HG02623 (cell line): ENCODE data around the gene CIBAR2.
"Not testable (repeated sequence)": the region's sequence is repeated elsewhere in the genome, so short reads cannot be mapped to it uniquely, and the experiment has no call there.

Experiments
- ATAC-seq: cut with Tn5 transposase; IDR thresholded peaks from one replicate; pipeline ENCODE4 v1.9.1; 2021; ENCODE audit warnings: moderate library complexity; ENCODE audit not compliant: unreplicated experiment

The CIBAR2 gene

DNA sequence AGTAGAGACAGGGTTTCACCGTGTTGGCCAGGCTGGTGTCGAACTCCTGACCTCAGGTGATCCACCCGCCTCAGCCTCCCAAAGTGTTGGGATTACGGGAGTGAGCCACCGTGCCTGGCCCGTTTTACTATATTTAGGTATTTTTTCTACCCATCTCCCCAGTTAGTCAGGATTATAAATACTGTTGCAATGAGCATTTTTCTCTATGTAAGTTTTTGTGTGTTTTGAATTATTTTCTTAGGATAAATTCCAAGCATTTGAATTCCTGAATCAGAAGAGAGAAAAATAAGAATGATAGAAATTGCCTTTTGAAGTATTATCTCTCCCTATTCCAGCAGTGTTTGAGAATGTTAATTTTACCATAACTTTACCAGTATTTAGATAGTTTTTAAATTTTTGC, 48.1 kb downstream of the CIBAR2 start:
- no peak for ATAC-seq

DNA sequence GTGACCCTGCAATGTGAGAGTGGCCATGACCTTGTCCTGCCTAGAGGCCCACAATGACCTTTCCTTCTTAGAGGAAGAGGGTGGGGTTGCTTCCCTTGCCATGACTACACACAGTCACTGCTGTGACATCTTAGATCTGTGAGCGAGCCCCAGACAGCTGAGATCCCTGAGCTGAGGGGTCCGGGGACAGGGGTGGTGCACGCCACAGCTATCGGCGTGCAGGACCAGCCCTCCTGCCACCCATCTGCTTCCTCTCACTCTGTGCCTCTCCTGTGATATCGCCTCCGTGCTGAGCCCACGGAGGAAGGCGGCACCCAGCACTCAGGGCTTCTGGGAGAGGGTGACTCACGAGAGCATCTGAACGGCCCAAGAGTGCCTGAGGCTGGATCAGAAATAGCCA, 49.4 kb downstream of the CIBAR2 start:
- no peak for ATAC-seq

DNA sequence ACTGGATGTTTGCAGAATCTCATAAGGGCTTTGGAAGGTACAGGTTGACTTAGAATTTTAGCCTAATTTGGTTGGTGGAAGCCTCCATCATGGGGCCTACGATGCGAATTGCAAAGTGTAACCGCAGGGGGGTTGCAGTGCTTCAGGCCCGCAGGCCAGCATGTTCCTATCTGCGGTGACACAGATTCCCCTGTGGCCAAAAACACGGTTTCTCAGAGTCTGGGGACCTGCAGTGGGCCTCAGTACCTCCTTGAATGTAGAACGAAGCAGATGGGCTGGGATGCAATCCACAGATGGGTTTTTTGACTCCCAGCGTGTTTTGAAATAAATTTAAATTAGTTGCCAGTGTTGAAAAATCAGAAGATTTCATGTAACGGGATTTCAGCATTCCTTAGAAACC, 49.9 kb downstream of the CIBAR2 start:
- ATAC-seq = no peak

DNA sequence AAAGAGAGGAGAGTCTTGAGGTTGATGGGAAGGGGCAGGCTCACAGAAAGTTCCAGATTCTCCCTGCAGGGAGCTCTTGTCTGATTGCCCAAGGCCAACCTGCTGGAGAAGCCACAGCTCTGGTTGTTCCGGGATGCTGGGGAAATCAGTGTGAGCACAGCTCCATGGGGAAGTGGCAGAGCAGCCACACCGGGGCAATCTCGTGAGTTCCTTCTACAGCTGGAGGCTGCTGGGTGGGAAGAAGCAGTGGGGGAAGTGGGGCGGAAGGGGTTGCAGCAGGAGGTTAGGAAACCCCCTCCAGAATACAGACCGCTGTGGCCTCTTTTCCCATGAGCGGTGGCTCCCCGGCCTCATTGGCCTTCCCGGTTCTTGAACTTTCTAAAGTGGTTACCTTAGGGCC, 50.7 kb downstream of the CIBAR2 start:
- no peak for ATAC-seq

DNA sequence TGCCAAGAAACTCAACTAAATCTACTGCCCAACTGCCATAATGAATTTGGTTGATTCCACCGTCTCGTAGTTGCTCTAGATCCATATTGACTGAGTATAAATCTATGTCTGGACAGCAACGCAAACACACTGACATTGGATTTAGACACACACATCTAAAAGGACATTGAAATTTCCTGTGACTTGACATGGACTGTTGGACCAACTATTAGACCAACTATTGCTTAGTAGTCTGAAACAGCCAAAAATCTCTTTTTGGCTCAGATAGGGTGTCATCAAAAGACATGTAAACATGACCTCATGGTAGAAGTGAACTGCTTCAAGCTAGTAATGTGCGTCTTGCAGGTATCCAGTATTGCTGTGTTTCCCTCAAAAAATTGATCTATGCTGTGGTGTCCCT, 53.4 kb downstream of the CIBAR2 start:
- no peak for ATAC-seq

DNA sequence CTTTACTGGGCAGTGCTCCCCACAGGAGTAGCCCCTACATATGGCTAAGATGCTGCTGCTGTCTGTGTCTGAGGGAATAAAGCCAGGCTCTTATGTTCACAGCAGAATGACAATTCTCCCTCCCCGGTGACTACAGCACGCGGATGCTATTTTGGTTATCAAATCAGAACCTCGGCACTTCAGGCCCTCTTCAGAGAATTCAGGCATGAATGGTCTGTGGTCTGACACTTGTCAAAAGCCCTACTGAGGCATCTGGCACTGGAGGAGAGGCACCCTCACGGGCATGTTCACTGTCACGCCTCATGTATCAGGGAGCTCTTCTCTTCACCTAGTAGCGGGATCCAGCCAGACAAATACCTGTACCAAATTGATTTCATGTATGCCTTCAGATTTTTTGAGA, 54.3 kb downstream of the CIBAR2 start:
- ATAC-seq = no peak

DNA sequence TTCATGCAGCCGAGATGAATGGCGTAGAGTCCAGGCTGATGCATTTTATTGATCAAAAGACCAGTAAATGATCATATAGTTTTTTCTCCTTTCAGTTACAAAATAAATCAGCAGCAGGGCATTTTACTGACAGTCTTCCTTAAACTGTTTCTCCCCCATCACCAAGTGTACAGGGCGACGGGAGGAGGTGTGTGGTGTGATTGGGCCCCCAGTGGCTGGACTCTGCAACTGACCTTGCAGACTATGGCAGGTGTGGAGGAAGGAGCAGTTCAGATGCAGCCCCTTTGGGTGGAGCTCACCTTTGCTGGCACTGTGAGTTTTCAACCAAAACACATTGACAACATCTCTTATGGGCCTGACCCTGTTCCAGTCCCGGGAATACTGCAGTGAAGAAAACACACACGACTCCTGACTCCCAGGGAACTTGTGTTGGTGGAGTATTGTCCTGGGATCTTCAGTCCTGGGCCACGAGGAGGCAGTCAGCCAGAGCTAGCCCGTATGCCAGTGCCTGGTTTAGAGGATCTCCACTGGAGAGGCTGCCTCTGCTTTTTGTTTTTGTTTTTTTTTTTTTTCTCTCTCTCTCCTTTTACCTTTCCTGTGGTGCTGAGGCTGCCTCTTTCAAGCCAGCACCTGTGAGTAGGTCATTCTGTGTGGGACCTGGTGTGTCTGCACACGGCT, 54.9 kb downstream of the CIBAR2 start:
- no peak for ATAC-seq

DNA sequence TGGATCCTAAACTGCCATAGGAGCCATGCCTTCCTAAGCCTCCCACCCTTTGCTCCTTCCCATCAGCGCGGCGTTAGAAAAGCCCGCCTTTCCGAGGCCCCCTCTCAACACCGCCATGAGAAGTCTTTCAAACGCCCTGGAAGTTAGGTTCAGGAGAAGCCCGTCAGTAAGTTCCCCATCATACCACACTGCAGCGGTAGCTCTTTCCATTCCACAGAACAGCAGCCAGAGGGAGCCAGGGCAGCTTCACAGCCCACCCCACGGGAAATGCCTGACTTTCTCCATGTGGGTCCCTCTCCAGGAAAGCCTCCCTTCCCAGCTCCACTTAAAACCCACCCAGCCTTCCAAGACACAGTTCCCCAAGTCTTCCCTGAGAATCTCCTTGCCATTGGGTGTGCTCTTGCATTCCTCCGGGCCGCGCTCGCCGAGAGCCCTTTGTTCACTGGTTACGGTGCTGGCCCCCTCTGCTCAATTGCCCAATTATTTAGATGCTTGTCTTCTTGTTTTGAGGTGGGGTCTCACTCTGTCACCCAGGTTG, 56.0 kb downstream of the CIBAR2 start:
- no peak for ATAC-seq

DNA sequence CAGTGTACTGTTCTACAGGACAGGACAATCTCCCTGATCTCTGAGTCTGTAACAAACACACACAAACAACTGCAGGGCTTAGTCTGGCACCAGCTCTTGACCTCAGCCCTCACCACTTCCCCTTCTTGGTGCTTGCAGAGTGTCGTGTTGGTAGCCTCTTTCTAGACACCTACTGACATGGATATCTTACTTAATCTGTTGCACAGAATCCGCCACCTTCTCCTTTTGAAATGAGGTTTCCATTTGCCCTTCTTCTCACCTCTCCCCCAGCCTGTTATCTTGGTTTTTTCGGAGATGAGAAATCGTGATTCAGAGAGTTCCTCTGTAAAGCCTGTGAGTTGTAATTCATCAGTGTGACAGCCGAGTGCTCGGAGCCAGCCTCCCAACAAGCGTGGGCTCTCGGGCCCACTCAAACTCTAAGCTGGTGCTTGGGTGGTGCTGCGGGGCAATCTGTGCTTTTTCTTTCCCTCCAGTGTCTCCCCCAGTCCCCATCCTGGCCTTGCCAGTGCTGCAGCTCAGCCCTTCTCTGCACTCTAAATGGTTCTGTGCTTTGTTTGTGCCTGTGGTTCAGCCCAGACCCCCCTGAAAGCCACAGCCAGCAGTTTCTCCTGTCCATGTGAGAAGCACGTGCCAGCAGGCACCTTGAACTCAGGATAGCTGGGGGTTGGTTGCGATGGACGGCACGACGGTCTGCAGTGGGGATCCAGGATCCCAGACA, 56.6 kb downstream of the CIBAR2 start:
- ATAC-seq = peak; percentile 80

DNA sequence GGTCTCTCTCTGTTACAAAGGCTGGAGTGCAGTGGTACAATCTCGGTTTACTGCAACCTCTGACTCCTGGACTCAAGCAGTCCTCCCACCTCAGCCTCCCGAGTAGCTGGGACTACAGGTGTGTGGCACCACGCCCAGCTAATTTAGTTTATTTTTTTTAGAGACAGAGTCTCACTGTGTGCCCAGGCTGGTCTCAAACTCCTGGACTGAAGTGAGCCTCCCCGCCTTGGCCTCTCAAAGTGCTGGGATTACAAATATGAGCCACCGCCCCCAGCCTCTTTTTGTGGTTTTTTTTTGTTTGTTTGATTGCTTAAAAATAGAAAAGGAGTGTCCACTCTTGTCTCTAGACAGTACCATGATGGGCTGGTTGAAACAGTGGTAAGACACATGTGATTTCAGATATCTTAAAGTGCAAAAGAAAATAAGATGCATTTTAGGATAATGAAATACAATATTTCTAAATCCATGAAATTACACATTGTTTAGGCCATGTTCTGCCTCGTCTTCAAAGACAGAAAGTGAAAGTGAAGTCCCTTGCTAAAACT, 57.3 kb downstream of the CIBAR2 start:
- ATAC-seq = no peak

DNA sequence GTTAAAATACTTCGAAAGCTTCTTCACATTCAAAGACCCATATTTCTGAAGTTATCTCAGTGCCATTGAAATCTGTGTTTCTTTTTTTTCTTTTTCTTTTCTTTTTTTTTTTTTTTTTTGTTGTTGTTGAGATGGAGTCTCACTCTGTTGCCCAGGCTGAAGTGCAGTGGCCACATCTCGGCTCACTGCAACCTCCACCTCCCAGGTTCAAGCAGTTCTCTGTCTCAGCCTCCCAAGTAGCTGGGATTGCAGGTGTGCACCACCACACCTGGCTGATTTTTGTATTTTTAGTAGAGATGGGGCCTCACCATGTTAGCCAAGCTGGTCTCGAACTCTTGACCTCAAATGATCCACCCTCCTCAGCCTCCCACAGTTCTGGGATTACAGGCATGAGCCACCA, 58.0 kb downstream of the CIBAR2 start:
- ATAC-seq = not testable (repeated sequence)

DNA sequence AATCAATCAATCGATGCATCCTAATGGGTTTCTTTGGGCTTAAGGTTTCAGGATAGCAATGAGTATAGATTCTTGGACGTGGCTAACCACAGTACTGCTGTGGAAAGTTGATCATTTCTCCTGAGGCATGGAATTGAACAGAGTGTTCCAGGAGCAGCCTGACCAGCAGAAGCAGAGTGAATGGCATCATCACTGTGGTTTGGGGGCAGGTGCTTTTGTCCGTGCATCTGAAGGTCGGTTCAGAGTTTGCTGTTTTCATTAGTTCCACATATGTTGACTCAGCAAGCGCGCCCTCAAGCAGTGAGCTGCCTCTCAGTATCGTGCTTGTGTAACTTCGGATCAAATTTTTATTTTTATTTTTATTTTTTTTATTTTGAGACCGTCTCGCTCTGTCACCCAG, 59.7 kb downstream of the CIBAR2 start:
- no peak for ATAC-seq

DNA sequence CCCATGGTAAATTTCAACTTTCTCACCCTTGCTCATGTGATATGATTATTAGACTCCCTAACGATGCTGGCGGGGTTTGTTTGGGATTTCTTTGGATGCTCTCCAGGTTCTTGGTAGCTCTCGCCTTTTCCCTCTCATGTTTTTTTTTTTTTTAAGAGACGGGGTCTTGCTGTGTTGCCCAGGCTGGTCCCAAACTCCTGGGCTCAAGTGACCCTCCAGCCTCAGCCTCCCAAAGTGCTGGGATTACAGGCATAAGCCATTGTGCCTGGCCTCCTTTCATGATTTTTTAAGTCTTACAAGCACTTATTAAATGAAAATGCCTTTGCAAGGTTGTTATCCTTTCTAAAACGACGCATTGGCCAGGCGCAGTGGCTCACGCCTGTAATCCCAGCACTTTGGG, 60.6 kb downstream of the CIBAR2 start:
- ATAC-seq = no peak

DNA sequence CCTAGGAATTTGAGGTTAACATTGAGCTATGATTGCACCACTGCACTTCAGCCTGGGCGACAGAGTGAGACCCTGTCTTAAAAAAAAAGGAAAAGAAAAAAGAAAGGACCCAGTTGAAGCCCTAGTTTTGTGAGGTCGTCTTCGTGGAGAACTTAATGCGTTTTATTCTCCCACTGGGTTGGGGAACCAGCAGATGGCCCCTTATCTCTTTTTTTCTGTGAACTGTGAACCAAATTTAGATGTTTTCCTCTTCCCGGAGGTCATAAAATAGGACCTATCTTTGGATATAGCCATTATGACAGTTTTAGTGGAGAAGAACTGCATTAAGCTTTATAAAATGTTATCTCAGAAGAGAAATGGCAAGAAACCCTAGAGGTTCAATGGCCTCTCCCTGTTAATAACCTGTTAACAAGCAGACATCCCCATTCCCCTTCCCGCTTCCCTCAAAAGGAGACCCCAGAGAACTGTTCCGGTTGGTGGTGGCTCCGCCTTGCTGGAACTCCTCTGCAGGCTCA, 61.1 kb downstream of the CIBAR2 start:
- no peak for ATAC-seq

DNA sequence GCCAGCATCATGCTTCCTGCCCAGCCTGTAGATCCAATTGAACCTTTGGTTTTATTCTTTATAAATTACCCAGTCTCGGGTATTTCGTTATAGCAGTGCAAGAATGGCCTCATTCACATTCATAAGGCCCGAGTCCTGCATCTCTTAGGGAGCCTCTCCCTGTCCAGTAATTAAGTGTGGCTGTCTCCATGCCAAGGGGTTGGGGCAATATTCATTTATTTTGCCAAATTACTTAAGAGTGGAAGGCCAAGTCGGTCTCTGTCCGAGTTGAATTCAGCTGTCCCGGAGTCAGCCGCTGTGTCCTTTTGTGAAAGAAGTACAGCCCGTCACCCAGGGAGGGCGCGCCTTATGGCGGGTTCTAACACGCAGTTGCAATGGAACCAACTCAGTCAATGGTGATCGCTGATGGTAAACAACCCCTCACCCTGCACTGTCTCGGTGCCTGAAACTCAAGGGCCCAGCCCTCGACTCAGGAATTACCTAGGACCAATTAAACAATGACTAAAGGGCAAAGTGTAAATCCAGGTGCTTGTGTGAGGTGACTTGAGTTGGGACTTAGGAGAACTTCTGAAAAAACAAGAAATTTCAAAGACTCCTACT, 62.5 kb downstream of the CIBAR2 start:
- no peak for ATAC-seq

DNA sequence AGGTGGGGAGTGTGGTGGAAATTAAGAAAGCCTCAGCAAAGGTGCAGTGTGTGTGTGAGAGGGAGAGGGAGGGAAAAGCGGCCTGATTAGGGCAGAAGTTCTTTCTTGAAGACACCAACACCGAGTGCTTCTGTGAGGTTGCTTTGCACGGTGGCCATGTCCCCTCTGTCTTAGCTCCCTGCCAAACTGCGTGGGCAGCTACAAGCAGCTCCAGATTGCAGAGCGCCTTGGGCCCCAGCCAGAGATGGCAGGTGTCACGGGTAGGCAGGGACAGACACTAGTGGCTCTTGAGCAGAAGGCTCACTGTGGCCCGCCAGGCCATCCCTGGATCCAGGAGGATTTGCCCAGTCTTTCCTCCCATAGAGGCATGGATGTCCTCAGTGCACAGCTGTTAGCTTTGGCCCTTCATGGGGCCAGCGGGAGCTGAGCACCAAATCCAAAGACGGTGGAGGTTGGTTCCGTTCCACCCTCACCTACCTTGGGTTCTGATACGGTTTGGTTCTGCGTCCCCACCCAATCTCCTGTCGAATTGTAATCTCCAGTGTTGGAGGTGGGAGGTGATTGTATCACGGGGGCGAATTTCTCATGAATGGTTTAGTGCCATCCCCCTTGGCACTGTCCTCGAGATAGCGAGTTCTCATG, 63.2 kb downstream of the CIBAR2 start:
- no peak for ATAC-seq
